Activated CD4-positive, CD25-positive, alpha-beta regulatory T cell treated with anti-CD3 and anti-CD28 coated beads, Interleukin-2, amount 50 U/mL, for 72 hours (primary cell): ENCODE measurements around the gene CPA4.

Experiments used
- DNase-seq: peaks from one replicate; pipeline ENCODE4 v3.0.0; 2021

Gene CPA4

DNA sequence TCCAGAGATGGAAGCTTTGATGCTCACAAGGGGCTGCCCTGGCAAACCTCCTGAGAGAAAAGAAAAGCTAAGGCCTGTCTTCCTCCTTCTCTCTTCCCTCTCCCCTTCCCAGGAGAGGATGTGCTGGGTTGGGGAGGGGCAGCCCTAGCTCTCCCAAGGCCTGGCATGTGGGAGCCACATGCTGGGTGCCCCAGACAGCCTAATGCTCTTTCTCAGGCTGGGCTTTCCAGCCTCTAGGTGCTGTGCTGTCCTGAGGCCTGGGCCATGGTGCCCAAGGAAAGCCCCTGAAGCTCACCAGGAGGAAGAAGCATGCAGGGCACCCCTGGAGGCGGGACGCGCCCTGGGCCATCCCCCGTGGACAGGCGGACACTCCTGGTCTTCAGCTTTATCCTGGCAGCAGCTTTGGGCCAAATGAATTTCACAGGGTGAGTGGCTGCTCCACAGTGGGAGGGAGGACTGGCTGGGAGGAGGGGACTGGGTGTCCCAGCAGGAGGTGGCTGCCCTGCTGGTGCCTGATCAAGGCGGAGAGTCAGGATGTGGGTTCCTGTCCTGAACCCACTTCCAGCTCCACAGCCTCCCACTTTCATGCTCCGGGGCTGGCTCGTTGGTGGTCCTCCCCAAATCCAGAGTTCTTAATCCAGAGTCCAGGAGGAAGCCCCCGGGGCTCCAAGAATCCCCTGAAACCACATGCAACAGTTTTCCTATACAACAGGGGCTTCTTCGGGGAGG, 53.4 kb downstream of the CPA4 start:
- no peak for DNase-seq

GRCh38 chr7:130346941-130347340, 54.0 kb downstream of the CPA4 start:
- no peak for DNase-seq

GRCh38 chr7:130349911-130350782, 57.2 kb downstream of the CPA4 start:
- no peak for DNase-seq

DNA sequence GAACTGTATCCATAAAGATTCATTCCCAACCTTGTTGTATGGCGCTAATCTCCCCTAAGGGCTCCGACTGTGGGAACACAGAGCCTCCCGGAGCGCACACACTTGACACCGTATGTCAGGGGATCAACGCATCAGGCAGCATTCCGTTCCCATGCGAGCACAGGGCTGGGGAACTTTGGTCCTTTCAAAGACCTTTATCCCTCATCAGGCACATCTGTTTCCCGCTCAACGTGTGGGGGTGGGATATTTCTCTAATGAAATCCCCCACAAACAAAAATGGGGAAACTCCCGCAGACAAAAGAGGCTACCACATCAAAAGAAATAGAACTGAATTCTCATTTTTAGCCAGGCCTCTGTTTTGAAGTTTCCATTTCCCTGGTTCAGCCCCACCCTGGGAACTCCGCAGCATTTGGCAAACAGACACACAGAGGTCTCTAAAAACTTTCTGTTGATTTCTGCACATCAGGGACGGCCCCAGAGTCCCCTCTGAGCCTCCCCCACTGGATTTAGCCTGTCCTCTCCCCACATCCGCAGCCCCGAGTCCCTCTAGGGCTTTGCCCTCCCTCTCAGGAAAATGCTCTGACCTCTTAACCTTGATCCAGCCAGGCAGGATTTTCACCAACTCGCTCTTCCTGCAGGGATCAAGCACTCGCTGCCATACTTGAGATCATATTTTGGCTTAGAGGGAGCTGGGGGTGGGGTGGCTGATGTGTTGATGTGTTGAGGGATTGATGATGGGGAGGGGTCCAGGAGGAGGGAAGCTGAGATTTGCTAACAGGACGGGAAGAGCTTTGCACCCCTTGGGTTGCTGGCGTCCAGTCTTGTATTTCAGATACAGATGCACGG, 58.2 kb downstream of the CPA4 start:
- no peak for DNase-seq

DNA sequence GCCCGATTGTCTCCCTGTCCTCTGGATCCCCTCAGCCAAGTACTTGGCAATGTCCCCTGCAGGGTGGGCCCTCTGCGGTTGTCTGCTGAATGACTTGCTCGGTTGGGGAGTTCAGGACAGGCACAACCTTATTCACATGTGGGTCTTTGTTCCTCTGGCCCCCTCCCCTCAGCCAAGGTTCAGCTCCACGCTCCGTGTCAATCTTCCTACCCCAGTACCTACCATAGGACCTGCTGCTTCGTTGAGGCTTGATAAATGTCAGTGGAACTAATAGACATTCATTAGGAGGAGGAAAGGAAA, 58.8 kb downstream of the CPA4 start:
- no peak for DNase-seq

DNA sequence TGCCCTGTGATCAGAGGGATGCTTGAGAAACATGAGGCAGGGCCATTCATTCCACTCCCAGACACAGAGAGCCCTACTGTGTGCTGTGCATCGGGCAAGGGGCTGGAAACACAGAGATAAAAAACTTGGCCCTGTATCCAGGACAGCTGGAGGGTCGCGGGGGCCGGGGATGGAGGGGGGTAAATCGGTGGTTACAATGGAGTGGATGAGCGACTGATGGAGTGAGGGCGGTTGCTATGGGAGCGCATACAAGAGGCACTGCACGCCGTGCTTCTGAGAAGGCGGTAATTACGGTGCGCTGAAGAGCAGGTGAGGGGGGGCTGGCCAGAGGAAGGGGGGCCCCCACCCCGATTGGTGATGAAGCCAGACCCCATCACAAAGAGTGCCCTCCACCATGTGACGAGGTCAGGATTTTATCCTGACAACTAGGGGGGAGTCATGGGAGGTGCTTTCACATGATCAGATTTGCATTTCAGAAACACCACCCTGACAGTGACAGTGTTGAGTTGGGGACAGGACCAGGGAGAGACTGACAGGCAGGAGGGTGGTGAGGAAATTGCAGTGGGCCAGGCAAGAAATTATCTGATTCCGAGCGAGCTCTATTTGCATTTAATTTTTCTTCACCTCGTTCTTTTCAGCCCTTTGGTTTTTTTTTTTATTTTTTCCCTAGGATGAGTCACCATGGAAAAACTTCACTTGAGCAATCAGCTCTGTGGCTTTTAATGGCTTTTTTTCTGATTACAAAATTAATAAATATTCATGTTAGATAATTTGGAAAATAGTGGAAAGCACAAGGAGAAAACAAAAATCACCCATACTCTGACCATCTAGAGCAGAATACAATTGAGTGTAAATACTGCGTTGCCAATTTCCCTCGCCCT, 59.5 kb downstream of the CPA4 start:
- DNase-seq: no peak

DNA sequence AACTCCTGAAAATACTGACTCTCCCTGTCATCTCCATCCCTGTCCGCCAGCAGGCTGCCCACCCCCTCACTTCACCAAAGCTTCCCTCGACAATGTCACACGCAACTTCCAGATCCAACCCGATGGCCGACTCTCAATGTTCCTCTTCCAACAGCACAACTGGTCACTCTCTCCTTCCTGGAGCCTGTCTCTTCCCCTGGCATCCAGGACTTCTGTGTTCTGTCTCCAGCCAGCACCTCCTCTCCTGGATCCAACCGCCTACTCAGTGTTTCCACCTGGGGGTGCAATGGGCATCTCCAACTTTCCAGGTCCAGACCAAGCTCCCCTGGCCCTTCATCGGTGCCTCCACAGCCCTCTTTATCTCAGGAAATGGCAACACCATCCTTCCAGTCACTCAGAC, 60.2 kb downstream of the CPA4 start:
- no peak for DNase-seq

DNA sequence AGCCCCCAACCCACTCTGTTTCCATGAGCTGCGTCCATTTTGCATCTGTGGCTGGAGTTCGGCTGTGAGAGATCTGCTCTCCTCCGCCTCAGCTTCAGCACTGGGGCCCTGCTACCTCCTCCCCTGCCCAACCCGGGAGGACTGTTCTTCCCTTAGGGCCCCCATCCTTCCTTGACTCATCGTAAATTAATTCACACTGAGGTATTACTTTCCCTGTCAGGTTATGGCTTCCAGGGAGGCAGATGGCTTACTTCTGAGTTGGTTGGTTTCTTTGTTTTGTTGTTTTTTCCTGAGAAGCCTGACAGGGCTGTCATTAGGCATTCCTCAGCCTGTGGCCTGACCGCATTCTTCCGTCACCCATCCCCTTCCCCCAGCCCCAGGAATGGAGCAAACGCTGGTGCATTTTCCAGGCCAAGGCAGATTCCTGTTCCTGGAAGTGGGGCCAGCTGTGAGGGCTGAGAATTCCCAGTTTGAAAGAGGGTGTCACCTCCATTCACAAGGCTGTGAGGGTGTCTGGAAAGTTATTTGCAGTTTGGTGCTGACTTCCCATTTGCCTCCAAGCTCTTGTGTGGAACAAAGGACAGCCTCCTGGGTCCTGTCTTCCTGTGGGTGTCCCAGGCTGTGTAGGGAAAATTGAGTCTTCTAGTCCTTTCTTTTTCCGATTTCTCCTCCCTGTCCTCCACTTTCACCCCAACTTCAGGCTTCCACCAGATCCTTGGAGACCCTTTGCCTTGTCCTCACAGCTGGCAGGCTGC, 63.3 kb downstream of the CPA4 start:
- DNase-seq: no peak

- no peak for DNase-seq
Measured at GRCh38 chr7:130356876-130357611, 64.1 kb downstream of the CPA4 start.

- DNase-seq: no peak
Measured at GRCh38 chr7:130358471-130358870, 65.5 kb downstream of the CPA4 start.

GRCh38 chr7:130359276-130359857, 66.4 kb downstream of the CPA4 start:
- no peak for DNase-seq

DNA sequence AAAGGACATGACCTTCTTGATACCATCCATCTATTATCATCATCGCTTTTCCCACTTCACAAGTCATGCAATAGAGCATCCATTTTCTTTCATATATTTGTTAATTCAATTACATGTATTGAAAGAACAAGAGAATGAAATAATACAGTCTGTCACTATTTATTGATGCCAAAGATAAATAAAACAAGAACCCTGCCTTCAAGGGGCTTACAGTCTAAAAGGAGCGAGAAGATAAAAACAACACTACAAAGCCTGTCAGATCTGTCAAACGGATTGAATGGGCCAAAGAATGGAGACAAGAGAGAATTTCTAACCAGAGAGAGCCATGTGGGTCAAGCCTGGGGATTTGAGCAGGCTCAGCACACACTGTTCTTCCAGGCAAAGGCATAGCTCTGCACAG, 67.6 kb downstream of the CPA4 start:
- DNase-seq: no peak

GRCh38 chr7:130361681-130362080, 68.7 kb downstream of the CPA4 start:
- no peak for DNase-seq

GRCh38 chr7:130362251-130362816, 69.4 kb downstream of the CPA4 start:
- no peak for DNase-seq

GRCh38 chr7:130363026-130363847, 70.3 kb downstream of the CPA4 start:
- DNase-seq: no peak

DNA sequence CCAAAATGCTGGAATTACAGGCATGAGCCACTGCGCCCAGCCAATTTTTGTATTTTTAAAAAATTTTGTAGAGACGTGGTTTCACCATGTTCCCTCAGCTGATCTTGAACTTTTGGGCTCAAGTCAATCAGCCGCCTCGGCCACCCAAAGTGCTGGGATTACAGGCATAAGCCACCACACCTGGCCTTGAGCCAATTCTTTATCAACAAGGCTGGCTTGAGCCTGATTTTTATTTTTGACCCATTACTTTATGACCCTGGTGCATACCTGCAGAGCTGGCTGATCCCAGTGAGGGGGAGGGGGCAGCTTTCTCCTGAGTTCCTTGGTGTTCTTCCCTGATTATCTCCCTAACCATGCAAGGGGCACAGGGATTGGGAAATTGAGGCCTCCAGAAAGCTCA, 71.5 kb downstream of the CPA4 start:
- no peak for DNase-seq

- no peak for DNase-seq
Measured at GRCh38 chr7:130365088-130365487, 72.1 kb downstream of the CPA4 start.

DNA sequence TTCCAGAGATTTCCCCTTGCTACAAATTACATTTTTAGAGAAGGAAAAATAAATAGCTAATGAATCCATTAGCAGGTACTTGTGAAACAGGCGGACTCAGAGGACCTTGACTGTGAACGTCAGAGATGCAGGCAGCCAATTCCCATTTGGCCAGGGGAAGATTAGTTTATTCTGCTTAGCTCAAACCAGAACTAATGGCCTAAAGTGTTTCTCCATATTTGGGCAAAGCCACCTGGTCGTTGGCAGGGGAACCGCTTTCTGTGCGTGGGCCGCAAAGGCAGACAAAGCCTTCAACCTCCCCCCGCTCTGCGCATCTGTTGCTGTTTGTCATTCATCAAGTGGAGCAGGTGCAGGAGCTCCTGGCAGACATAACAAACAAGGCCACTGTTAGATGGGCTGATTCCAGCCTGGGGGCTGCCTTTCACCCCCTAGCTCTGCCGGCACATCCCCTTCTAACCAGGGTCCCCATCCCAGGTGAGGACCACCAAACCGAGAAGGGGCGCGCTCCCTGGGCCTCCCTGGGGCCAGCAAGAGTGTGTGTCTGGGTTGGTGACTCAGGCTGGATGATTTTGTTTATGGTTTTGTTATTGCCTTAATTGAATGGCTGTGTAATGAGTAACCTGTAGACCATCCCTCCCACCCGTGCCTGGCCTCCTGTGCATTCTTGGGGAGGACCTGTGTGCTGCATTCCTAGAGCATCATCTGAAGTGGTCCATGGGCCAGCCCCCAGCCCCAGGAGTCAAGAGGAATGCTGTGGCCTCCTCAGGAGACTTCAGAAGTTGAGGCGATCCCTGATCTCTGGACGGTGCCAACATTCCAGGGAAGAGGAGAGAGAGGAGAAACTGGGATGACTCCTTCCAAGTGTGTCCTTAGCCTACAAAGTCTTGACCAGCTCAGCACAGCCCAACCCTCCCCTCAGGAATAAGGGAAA, 72.8 kb downstream of the CPA4 start:
- DNase-seq: no peak
